ENCODE data around the gene OPRD1. TPM values are rescaled to one million over a fixed set of nuclear protein-coding genes. Genes with fewer than 3 reads are reported as not detected.

Gene OPRD1
- total and polyA plus RNA-seq, 2 experiments from 2014 or later, result 0.07 to 0.08 TPM

- DNase-seq (ENCODE audit: low spot score), result no peak
- H2AFZ ChIP-seq, result no peak overlapping the region
- H3K4me3 ChIP-seq, result no peak overlapping the region
- H3K4me1 ChIP-seq (ENCODE audit: insufficient read depth), result peaks cover 19% of the 10 kb centered on the region
- H3K27ac ChIP-seq, result no peak overlapping the region
- no peaks in the 10 kb centered on the region for H3K9me3 ChIP-seq (ENCODE audit: low read depth)
- no peaks in the 10 kb centered on the region for H3K79me2 ChIP-seq
- no peaks in the 10 kb centered on the region for H4K20me1 ChIP-seq (ENCODE audit: insufficient read depth, poor library complexity, severe bottlenecking)
- H3K27me3 ChIP-seq, result no peaks in the 10 kb centered on the region
- TF ChIP-seq CTCF (IDR thresholded peaks at IDR 0.05; ENCODE audit: poor library complexity) (no peak), EZH2 (IDR thresholded peaks at IDR 0.05; ENCODE audit: borderline replicate concordance) (no peak), EZH2phosphoT487 (IDR thresholded peaks at IDR 0.05; ENCODE audit: low read depth, severe bottlenecking, unreplicated experiment) (no peak)
- no peaks in the 10 kb centered on the region for H3K36me3 ChIP-seq (replicated peaks; ENCODE audit: insufficient read depth, low read depth)
- no peaks in the 10 kb centered on the region for H3K9me2 ChIP-seq (replicated peaks; ENCODE audit: insufficient read depth)
- no peak overlapping the region for H3K4me2 ChIP-seq
- WGBS (ENCODE audit: low lambda C conversion rate, missing lambda C conversion rate), result 75% methylated on average over 1 of the region's 1 CpG
Measured at GRCh38 chr1:28883242-28883616, 71.3 kb downstream of the OPRD1 start.

- WGBS (ENCODE audit: low lambda C conversion rate, missing lambda C conversion rate), result 86% methylated on average over 7 of the region's 7 CpGs
- no peak for DNase-seq (ENCODE audit: low spot score)
- H3K27me3 ChIP-seq, result no peaks in the 10 kb centered on the region
- no peak overlapping the region for H3K4me3 ChIP-seq
- H3K27ac ChIP-seq, result peak overlapping the region; percentile 81
- no peaks in the 10 kb centered on the region for H4K20me1 ChIP-seq (ENCODE audit: insufficient read depth, poor library complexity, severe bottlenecking)
- H3K36me3 ChIP-seq (replicated peaks; ENCODE audit: insufficient read depth, low read depth), result no peaks in the 10 kb centered on the region
- peaks cover 11% of the 10 kb centered on the region for H3K79me2 ChIP-seq
- no peaks in the 10 kb centered on the region for H3K9me3 ChIP-seq (ENCODE audit: low read depth)
- TF ChIP-seq EZH2phosphoT487 (IDR thresholded peaks at IDR 0.05; ENCODE audit: low read depth, severe bottlenecking, unreplicated experiment) (no peak), EZH2 (IDR thresholded peaks at IDR 0.05; ENCODE audit: borderline replicate concordance) (no peak), CTCF (IDR thresholded peaks at IDR 0.05; ENCODE audit: poor library complexity) (no peak)
- H3K4me2 ChIP-seq, result peak overlapping the region; percentile 14
- no peaks in the 10 kb centered on the region for H3K9me2 ChIP-seq (replicated peaks; ENCODE audit: insufficient read depth)
- H3K4me1 ChIP-seq (ENCODE audit: insufficient read depth), result peaks cover 19% of the 10 kb centered on the region
- no peak overlapping the region for H2AFZ ChIP-seq
Measured at GRCh38 chr1:28885472-28885877, 73.5 kb downstream of the OPRD1 start.

- no peaks in the 10 kb centered on the region for H3K9me2 ChIP-seq (replicated peaks; ENCODE audit: insufficient read depth)
- H4K20me1 ChIP-seq (ENCODE audit: insufficient read depth, poor library complexity, severe bottlenecking), result no peaks in the 10 kb centered on the region
- peaks cover 19% of the 10 kb centered on the region for H3K4me1 ChIP-seq (ENCODE audit: insufficient read depth)
- H3K27ac ChIP-seq, result peak overlapping the region; percentile 81
- H3K4me2 ChIP-seq, result peak overlapping the region; percentile 96
- WGBS (ENCODE audit: low lambda C conversion rate, missing lambda C conversion rate), result 58% methylated on average over 17 of the region's 17 CpGs
- TF ChIP-seq EZH2 (IDR thresholded peaks at IDR 0.05; ENCODE audit: borderline replicate concordance) (no peak), CTCF (IDR thresholded peaks at IDR 0.05; ENCODE audit: poor library complexity) (no peak), EZH2phosphoT487 (IDR thresholded peaks at IDR 0.05; ENCODE audit: low read depth, severe bottlenecking, unreplicated experiment) (no peak)
- peaks cover 11% of the 10 kb centered on the region for H3K79me2 ChIP-seq
- no peaks in the 10 kb centered on the region for H3K27me3 ChIP-seq
- H3K36me3 ChIP-seq (replicated peaks; ENCODE audit: insufficient read depth, low read depth), result no peaks in the 10 kb centered on the region
- peak overlapping the region; percentile 21 for H2AFZ ChIP-seq
- no peaks in the 10 kb centered on the region for H3K9me3 ChIP-seq (ENCODE audit: low read depth)
- no peak overlapping the region for H3K4me3 ChIP-seq
- DNase-seq (ENCODE audit: low spot score), result no peak
Measured at GRCh38 chr1:28885977-28886730, 74.2 kb downstream of the OPRD1 start.
